ENCODE results near the gene CAPRIN1. TPM values are rescaled to one million over a fixed set of nuclear protein-coding genes. Genes with fewer than 3 reads are reported as not detected.

Gene CAPRIN1
- total RNA-seq, 4 donors from 2014 or later: 131 to 207 (median 146) TPM

DNA sequence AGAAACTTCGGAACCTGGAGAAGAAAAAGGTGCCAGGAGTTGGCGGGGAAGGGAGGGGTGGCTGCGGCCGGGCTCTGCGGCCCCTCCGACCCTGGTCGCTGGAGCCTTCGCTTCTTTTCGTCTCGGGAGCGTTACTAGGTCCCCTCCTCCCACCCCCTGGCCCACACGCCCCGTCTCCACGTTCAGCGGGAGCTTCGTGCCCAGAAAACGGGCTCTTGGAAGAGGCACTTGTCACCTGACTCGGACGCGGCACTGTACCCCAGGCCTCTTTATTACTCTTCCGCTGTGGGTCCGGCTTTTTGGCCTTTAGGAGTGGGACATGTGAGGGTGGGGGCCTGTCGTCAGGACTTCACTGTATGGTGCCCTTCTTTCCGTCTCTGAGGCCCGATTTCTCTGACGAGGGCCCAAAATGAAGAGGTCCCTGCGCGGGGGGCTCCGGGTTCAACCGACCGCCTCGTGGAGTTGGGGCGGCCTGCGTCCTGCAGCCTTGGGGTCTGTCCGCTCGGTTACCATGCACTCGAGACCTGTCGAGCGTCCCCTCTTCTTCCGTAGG is 1.2 kb downstream of the CAPRIN1 start:
- TF ChIP-seq, protein P1, sequence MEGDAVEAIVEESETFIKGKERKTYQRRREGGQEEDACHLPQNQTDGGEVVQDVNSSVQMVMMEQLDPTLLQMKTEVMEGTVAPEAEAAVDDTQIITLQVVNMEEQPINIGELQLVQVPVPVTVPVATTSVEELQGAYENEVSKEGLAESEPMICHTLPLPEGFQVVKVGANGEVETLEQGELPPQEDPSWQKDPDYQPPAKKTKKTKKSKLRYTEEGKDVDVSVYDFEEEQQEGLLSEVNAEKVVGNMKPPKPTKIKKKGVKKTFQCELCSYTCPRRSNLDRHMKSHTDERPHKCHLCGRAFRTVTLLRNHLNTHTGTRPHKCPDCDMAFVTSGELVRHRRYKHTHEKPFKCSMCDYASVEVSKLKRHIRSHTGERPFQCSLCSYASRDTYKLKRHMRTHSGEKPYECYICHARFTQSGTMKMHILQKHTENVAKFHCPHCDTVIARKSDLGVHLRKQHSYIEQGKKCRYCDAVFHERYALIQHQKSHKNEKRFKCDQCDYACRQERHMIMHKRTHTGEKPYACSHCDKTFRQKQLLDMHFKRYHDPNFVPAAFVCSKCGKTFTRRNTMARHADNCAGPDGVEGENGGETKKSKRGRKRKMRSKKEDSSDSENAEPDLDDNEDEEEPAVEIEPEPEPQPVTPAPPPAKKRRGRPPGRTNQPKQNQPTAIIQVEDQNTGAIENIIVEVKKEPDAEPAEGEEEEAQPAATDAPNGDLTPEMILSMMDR (IDR thresholded peaks at IDR 0.05; ENCODE audit: low read depth): no peak

DNA sequence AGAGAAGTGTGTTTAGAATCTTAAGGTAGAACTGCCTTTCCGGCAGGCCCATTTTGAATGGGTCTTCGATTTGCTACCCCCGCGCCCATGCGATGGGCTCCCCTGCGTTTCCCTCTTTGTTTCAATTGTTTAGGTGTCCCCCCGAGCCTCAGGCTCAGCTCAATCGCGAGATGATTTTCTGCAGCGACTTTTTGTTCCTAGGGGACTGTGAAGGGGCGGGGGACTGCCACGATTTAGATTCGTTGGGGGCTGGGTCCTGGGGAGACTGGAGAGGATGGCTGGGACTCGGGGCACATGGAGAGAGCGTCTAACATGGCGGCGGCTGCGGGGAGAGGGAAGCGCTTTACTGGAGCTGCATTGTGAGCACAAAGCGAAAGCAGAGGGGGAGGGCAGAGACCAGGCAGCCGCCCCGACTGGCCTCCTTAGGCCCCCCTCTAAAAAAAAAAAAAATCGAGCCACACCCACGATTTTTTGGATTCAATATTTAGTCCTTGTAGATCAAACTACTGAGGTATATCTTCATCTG is 1.7 kb downstream of the CAPRIN1 start:
- TF ChIP-seq, protein P1 (IDR thresholded peaks at IDR 0.05; ENCODE audit: low read depth): no peak

DNA sequence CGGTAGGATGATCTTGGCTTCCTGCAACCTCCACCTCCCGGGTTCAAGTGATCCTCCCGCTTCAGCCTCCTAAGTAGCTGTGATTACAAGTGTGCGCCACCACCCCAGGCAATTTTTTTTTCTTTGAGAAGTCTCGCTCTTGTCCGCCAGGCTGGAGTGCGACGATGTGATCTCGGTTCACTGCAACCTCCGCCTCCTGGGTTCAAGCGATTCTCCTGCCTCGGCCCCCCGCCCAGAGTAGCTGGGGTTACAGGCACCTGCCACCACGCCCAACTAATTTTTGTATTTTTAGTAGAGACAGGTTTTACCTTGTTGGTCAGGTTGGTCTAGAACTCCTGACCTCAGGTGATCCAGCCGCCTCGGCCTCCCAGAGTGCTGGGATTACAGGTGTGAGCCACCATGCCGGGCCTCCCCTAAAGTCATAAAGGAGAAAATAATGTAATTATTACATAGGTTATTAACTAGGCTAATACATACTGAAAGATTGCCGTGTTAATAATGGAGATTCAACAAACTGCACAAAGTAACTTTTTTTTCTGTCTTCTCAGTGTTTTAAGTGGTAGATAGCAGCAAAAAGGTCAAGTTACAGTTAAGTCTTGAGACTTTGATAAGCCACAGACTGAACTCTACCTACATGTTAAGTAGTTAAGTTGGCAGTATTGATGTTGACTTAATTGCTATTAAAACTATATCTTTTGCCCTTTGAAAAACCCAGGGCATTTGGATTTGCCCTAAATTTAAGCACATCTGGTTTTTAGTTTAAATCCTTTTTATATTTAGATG is 3.9 kb downstream of the CAPRIN1 start:
- TF ChIP-seq, protein P1 (IDR thresholded peaks at IDR 0.05; ENCODE audit: low read depth): no peak

DNA sequence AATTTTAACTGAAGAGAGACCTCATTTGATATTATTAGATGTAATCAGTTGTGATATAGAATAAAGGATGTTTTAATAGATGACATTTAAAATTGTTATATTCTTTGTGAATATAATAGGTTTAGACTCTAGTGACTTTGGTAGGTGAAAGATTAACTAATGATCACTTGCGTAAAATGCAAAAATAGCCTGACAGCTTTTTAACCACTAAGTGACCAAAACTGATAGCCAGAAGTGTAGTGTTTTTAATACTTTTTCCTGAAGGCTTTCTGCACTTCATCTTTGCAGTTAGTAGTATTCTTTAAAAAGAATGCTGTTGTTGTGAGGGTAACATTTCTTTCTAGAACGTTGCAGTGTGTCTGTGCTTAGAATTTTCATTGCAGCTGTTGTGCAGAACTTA is 5.1 kb downstream of the CAPRIN1 start:
- TF ChIP-seq, protein P1 (IDR thresholded peaks at IDR 0.05; ENCODE audit: low read depth): no peak

DNA sequence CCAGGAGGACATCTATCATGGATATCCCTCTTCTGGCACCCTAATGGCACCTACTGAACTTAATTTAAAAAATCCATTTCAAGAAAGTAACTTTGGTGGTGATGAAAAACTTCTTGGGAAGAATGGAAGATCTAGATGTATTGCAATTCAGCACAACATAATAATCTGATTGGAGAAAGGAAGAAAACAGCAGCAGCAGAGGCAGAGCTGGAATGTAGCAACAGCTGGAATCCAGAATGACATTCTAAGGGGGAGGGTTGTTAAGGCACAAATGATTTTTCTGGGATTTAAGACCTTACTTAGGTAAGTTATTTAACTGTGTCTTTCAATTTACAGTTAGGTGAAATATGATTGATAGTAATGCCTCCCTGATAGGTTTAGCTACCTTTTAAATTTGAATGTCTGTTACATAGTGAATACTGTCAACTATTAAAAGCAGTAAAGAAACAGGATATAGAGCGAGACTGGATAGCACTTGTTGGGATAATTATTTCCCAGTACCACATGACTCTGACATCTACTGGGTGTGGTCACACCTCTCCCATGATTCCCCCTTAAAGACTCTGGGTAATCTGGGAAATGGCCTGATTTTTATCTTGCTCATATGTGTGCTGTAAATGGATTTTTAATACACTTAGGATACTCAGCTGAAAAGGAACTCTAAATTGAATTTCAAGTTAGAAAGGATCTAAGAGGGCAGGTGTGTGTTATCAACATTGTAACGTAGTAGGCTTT is 11.7 kb downstream of the CAPRIN1 start:
- TF ChIP-seq, protein P1 (IDR thresholded peaks at IDR 0.05; ENCODE audit: low read depth): no peak

DNA sequence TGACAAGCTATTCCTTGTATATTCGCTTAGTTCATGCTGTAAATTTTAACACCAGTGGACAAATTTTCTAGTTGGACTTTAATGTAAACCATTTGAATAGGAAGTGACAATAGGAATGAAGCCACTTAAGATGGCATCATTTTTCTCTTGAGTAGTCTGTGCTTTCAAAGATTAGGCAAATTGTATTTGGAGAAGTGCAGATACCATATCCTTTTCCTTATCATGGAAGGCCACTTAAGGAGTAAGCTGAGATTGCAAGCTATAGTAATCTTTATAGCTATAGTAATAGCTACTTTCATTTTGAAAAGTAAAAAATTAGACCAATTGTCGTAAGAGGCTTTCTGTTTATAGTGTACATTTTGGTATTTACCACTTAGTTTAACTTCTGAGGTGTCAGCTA is 12.8 kb downstream of the CAPRIN1 start:
- TF ChIP-seq, protein P1 (IDR thresholded peaks at IDR 0.05; ENCODE audit: low read depth): no peak

Measured in subcutaneous adipose tissue (tissue), 4 donors.